Muscle of arm (tissue), 12 donors: ENCODE data around the gene TACC2. TPM values are rescaled to one million over a fixed set of nuclear protein-coding genes. Genes with fewer than 3 reads are reported as not detected.

ENCODE experiments used
- DNase-seq: peaks from one replicate; pipeline ENCODE4 v3.0.0-alpha.2; 2013
- polyA plus RNA-seq, 12 donors: library from polyadenylated mRNA; unstranded; fragments of 120-200 nt; gene quantifications; one replicate each; pipeline ENCODE4 v1.2.1, GENCODE V29; 2013; ENCODE audit not compliant: insufficient read length in 12 of 12

TACC2 gene
- polyA plus RNA-seq, 12 donors: 87.2 to 147 (median 116) TPM; not detected in 1

DNA sequence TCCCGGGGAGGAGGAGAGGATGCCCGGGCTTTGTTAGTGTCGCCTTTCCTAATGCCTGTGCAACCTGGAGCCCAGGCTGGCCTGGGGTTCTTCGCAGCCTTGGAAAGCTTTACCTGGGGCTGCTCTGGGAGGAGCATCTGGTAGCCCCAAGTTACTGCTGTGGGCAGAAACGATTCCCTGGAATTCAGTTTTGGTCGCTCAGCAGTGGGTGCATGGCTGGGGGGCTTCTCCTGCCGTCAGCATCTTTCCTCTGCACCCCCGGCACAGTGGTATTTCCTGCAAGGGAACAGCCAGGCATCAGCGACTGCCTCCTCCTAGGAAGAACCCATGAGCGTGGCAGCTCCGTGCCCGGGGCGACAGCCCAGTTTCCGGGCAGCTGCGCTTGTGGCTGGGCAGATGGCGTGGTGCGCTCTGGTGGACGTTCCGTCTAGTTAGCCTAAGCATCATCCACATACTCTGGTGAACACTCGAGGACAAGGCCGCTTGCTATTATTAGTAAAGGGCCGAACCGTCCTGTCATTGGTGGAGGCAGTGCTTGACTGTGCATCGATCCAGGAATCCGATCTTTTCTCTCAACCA lies 175.1 kb downstream of the TACC2 start:
- no peak for DNase-seq

- no peak for DNase-seq
Measured at GRCh38 chr10:122164815-122165483, 176.0 kb downstream of the TACC2 start.

DNA sequence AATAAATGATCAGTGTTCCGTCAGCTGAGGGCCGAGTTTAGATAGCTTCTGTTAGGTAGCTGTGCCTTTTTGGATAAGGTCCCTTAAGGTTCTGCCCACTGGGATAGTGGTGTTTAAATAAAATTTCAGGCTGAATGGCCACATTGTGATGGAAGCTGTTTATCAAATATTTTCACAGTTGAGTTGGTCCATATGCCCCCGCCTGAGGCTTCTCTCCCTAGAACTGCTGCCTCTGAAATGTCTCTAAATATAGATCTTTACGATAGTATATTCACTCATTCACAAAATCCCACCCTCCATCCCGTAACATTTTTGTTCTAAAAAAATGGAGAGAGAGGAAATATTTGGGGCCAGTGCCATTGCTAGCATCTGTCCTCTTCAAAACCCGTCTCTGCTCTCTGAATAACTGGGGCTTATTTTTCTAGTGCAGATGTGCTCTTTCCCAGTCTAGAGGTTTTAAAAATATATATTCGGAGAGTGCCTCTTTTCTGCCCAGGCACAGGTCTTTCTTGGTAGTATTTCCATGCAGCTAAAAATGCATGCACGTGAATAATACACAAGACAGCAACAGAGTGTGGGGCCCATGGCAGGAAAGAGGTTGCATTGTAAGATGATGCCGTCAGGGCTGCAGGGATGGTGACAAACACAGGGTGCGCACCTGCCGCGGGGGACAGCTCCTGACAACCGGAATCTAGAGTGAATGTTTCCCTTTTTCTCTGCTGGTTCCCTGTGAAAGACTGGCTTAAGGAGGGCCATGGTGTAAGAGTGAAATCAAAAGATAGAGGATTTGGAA lies 176.7 kb downstream of the TACC2 start:
- no peak for DNase-seq

DNA sequence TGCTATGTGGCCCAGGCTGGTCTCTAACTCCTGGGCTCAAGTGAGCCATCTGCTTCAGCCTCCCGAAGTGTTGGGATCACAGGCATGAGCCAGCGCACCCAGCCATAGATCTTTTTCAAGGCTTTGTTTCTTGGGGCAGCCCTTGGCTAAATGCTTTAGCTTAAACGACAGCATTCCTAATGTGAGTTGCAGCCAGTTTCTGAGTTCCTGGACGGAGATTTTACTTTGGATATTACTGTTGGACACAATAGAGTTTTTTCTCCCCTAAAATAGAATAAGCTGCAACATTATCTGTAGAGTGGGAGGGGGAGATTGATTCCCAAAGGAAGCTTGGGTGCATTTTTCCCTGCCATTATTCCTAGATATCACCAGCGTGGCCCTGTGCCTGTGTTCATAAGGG lies 179.1 kb downstream of the TACC2 start:
- no peak for DNase-seq

- no peak for DNase-seq
Measured at GRCh38 chr10:122168598-122169394, 179.8 kb downstream of the TACC2 start.

DNA sequence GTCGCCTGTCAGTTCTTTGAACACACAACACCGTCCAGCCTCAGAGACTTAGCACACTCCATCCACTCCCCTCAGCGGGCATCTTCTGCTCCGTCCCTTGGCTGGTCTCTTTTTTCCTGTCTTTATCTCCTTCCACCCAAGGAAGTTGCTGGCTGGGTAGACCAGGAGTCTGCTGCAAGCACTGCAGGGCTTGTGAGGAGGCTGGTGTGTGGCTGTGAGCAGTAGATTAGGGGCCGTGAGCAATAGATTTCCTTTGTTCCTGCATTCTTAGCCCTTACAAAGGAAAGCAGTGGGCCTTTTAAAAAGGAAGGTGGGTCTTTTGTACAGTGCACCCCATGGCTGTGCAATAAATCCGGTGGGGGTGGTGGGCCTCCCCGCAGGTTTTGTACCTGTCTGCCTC lies 181.8 kb downstream of the TACC2 start:
- DNase-seq: no peak

DNA sequence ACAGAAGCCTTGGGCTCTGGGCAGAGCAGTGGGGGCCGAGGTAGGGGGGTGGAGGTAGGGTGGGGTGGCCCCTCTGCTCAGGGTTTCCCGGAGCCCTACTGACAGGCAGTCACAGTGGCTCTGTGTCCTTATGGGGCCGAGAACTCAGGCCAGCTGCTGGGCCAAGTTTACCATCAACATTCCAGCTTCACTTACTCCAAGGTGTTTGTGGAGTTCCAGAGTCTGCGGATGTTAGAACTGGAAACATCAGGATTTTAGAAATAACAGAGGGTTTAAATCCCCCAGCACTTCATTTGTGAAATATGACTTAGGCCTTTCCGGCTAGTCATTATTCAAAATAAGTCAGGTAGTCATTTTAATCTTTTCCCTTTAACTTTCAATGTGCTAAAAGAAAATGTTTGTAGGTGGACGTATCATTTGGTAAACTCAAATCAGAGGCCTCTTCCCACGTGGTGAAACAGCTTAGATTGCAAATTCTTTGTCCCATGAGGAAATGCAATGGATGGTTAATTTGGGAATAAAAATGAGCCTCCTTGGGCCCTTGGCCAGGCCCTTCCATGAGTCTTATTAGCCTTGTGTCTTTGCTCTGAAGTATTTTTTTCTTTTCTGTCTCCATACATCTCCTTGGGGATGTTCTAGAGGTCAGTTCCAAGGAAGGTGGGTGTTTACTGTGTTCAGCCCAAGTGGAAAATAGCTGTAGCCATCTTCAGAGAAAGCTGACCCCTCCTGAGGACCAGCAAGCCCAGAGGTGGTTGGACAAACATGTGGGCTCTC lies 182.5 kb downstream of the TACC2 start:
- no peak for DNase-seq

DNA sequence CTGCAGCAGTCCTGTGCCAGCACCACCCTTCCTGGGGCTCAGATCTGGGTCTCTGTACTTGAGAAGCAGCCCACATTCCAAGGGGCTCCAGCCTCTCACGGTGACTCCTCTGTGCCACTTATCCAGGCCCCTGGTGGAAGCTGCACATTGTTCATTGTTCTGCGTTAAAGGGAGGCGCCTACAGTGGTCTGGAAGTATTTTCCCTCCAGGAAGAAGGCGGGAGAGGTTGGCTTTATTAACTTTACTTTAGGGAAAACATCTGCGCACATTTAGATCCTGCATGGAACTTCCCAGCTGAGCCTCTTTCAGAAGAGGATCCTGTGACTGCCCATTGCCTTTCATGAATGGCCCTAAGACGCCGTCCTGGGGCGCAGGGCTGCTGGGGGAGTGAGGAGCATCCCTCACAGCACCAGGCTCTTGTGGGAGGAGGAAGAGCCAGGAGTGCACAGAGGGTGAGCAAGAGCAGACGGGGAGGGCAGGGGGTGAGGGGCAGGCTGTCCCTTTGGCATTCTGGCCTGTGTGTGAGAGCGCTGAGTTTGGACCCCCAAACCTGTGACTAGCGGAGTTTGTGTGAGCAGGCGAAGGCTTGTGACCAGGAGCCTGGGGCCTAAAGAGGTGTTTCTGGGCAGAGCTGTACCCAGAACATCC lies 183.5 kb downstream of the TACC2 start:
- no peak for DNase-seq

GRCh38 chr10:122173337-122173736 lies 184.4 kb downstream of the TACC2 start:
- no peak for DNase-seq

GRCh38 chr10:122173766-122174435 lies 184.9 kb downstream of the TACC2 start:
- no peak for DNase-seq

- no peak for DNase-seq
Measured at GRCh38 chr10:122176232-122177213, 187.6 kb downstream of the TACC2 start.

DNA sequence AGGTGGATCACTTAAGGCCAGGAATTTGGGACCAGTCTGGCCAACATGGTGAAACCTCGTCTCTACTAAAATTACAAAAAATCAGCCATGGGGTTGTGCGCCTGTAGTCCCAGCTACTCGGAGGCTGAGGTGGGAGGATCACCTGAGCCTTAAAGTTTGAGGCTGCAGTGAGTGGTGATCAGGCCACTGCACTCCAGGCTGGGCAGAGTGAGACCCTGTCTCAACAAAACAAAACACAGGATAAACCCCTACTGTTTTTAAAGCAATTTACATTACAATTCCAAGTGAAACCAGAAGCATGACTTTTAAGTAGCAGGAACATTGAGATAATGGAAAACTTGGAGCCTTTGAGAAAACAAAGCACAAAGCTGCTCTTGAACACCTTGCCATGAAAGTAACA lies 189.7 kb downstream of the TACC2 start:
- no peak for DNase-seq

DNA sequence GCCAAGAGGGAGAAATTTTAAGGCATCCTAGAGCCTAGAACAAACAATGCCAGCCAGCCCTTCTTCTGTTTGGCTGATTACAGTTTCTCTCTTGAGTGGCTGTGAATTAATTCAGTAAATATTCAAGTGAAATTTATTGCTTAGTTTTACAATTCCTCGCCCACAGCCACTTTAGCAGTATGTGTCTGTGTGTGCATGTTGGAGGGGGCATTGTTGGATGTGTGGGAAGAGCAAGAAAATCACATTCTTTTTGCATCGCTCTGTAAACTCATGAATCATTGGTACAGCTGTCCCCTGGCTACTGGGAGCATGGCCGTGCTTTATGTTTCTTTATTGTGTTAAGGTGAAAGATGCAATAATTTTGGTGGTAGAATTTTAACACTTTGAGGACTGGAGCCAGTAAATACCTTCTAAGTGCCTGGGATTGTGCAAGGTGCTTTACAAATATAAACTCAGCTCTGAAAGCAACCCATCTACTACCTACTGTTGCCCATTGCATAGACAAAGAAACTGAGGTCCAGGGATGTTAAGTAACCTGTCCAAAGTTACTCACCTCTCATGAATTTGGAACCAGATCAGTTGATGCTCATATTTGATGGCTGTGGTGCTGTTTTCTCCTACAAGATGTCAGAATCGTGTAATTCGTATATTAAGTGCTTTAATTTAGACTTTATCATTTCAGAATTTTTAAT lies 192.2 kb downstream of the TACC2 start:
- DNase-seq: no peak

- no peak for DNase-seq
Measured at GRCh38 chr10:122181876-122182275, 192.9 kb downstream of the TACC2 start.

GRCh38 chr10:122182308-122182707 lies 193.3 kb downstream of the TACC2 start:
- DNase-seq: no peak

DNA sequence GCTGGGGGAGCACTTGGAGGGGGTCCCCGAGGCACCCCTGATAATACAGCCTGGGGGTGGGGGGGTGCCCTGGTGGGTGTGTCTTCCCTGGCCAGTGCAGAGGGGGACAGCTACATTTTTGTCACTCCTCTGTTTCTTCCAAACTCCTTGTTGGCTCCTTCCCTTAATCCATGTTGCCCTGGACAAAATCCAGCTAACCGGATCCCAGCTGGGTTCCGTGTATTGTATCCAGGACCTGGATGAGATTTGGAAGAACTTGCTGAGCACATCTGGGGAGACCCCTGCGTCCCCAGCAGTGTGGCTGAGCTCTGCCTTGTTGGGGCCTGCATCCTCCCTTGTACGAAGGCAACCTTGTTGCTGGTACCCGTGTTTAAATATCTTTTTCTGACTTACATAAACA lies 195.3 kb downstream of the TACC2 start:
- DNase-seq: no peak

DNA sequence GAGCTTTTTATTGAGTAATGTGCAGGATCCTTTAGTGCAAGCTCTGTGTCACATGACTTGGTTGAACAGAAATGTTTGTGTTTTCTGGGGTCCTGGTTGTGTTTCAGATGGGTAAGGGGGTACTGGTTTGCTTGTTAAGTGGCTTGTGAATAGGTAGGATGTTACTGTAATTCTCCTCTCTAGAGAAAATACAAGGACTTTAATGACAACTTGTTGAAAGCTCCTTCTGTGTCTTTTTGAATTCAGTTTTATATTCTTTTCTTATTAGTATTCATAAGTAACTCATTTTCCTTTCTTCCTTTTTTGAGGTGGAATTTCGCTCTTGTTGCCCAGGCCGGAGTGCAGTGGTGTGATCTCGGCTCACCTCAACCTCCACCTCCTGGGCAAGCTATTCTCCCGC lies 196.7 kb downstream of the TACC2 start:
- no peak for DNase-seq
